COLO668 (cell line): ENCODE results near the gene CEP112.
A peak's percentile ranks its signal among the peaks of the same experiment; 100 is the strongest.

Source experiments
- DNase-seq: peaks from one replicate; lab custom pipeline; 2025; ENCODE audit not compliant: unreplicated experiment; lab: John Stamatoyannopoulos, UW

Gene CEP112

DNA sequence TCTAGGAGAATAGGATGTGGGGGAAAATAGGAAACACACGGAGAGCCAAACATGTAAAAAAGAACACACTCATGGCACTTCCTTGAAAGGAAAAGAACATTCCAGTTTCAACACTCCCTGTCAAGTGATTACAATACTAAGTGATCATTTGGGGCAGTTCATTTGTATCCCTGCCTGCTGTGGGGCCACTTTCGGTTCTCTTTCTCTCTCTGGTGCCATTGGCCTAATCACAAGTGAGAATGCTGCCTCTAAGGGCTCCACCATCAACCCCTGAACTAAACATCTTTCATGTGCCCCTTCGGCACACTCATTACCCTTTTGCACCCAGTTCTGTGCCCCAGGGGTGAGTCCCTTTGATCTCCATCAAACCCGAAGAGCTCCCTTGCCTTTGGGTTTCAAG lies 197.3 kb downstream of the CEP112 start:
- DNase-seq = no peak

DNA sequence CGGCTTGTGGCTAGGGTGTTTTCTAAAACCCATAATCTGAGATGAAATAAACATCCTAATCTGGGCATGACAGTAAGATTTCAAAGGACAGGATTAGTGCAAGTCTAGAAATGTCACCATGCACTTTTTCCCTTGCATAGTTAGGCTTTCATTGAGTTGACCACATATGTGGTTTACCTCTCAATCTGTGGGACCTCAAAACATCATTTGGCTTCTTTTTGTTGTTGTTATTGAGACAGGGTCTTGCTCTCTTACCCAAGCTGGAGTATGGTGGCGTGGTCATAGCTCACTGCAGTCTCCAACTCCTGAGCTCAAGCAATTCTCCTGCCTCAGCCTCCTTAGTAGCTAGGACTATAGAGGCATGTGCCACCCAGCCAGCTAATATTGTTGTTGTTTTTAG lies 197.8 kb downstream of the CEP112 start:
- DNase-seq = no peak

DNA sequence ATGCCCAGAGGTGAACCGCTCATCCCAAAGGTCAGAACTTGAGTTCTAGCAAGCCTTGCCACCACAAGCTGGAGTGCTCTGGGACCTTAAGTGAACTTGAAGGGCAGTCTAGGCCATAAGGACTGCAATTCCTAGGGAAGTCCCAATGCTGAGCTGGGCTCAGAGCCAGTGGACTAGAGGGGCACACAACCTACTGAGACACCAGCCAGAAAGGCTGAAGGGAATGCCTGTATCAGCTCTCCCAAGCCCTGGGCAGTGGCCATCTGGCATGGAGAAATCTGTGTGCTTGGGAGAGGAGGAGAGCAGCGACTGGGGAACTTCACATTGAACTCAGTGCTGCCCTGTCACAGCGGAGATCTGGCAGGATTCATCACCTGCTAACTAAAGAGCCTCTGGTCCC lies 201.3 kb downstream of the CEP112 start:
- DNase-seq = no peak

DNA sequence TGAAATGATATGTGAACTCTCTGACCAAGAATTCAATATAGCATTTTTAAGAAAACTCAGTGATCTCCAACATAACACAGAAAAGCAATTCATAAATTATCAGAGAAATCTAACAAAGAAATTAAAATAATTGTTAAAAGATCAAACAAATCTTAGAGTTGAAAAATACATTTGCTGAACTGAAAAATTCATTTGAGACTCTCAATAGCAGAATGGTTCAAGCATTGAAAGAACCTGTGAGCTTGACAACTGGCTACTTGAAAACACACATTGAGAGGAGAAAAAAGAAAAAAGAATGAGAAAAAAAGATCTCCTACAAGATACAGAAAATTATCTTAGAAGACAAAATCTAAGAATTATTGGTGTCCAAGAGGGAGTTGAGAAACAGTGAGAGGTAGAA lies 203.5 kb downstream of the CEP112 start:
- DNase-seq = no peak

DNA sequence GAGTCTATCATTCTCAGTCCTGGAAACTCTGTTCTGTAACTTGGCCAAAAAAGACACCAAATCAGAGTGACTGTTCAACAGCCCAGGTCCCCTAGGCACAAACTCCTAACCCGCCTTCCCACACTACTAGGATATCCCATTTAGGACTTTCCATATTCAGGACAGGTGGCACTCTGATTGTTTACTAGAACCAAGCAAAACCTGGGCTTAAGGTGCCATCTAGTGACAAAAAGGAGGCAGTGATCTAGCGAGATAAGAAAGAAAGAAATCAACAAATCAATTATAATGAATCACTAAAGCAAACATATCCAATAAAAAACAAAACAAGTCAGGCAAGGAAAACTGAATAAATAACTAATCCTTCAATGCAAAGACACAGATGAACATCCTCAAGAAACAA lies 203.9 kb downstream of the CEP112 start:
- peak; percentile 1 for DNase-seq

DNA sequence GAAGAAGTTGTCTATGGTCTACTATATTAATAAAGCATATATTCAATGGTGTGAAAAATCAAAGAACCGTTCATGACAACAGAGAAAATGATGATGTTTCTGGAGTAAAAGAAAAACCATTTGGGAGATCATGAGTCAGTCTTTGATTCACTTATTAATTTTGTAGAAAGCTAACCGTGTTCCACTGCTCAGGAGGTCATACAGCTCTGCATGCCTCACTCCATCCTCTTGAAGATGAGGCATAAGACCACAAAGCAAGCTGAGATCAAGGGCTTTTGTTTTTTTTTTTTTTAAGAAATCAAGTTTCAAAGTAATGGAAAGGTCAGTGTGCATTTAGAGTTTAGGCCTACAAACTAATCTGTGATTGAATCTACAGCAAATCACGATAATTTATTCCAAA lies 206.4 kb downstream of the CEP112 start:
- DNase-seq = no peak

DNA sequence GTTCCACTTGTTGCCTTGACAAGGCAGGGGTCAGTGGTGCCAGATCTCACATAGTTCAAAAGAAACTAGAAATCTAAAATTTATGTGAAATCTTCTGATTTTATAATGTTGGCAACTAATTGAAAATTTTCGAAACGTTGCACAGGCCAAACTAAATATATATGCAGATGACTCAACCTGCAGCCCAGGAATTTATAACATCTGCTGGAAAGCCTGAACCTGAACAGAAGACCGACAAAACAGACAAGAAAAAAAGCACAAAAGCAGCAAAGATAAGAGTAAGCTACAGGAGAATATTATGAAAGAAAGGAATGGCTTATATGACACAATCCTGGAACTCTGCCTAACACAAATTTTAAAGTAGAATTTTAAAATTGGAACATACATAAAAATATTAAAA lies 207.6 kb downstream of the CEP112 start:
- DNase-seq = no peak

DNA sequence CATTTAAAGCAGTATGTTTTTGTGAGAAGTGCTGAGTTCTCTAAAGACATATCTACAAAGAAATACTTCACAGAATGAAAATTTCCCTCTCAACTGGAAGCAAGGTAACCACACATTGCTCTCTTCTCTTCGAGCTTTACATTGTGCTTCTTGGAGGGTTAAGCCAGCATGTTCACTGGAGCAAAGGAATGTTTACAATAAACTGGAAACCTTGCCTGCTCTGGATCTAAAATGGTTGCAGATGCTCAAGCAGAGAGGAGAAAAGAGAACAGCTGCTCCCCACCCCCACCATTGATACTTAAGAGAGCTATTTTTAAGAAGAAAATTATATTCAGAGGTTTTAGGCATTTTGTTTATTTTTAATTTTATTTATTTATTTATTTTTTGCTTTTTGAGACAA lies 213.1 kb downstream of the CEP112 start:
- no peak for DNase-seq

DNA sequence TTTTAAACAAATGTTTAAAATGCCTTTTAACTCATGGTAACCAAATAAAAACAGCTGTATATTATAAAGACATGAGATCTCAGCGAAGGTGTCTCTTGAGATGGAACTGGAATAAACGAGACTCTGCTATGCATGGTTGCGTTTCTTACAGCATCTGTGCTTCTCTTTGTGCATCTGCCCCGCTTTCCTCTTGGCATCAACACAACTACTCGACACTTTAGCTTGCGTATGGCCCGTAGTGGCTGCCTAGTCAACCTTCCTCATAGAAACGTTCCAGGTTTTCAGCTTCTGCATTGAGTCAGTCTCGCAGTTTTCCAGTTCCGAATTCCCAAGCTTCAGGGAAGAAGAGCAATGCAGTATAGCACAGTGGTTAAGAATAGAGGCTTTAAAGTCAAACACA lies 214.9 kb downstream of the CEP112 start:
- no peak for DNase-seq

DNA sequence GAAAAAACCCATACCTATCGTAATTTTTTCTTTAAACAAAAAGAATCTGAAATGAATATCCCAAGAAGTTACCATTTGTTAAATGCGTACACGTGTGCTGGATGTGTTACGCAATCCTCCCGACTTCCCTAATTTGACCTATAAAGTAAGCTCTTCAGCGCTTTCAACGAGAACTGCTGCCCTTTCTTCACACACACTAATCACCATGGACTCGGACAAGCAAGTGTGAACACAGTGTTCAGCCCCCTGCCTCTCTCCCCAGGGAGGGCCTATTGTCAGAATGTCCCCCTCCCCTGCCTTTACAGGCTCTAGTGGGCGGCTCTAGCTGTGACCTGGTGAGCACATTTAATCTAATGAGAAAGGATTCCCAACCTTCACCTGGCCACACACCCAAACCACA lies 216.1 kb downstream of the CEP112 start:
- no peak for DNase-seq

DNA sequence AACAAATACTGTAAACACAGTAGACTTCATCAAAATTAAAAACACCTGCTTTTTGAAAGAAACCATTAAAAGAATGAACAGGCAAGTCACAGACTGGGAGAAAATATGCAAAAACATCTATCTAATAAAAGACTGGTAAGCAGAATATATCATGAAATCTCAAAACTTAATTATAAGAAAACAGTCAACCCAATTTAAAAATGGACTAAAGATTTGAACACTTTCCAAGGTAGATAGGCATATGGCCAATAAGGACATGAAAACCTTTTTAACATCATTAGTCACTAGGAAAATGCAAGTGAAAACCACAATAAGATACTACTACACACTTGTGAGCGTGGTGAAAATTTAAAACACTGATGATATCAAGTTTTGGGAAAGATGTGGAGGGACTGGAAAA lies 218.7 kb downstream of the CEP112 start:
- DNase-seq = no peak

DNA sequence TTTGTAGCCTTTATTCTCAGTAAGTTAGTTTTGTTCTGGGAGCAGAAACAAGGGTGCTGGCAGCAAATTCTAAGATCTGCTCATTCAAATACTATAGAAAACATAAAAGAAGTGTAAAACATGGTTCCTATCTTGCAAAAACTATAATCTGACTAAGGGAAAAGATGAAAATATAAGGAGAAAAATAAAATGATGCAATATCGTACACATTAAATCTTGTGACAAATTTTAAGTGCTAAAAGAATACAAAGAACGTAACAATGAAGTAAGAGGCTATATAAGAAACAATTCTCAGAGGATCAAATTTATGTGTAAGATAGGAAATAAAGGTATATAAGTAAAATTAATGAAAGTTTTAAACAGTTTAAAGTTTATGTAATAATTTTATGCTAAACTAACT lies 224.6 kb downstream of the CEP112 start:
- DNase-seq = no peak

DNA sequence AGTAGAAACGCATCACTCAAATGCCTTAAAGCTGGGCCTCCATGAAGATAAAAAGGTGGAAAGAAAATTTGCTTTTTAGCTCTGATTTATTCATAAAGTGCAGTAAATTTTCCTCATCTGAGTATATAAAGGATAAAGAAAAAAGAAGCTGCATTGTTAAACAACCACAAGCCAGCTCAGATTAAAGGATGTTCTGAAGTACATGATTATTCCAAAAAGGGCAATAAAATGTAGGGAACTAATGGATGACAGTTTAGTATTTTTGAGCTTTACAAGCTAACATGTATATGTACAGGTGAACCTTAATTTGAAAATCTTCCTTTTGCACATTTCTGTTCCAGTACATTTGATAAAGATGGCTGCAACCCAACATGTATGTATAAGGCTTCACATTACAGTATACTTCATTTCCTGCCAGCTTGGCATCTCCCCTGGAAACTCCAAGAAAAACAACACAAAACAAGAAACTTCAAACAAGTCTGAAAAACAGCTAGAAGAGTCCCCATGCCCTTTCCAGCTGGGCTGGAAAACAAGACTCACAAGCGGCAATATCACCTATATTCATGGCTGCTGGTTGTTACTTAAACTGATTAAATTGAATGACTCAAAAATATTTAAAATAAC lies 225.7 kb downstream of the CEP112 start:
- no peak for DNase-seq

DNA sequence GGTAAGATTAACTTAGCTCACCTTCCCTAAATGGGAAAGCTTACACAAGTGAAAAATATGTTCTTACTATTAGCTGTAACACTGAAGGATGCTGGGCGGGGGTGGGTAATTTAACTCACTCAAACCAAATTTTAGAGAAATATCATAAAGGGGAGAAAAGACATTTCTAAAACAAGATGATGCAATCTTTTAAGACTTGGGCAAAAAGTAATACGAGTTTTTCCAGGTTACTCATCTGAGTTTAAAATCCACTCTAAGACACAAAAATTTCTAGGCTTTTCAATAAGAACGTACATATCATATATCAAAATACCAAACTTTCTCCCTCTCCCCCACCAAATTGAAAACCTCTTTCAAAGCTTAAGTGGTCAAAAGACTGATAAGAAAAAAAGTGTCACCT lies 228.8 kb downstream of the CEP112 start:
- DNase-seq = no peak

DNA sequence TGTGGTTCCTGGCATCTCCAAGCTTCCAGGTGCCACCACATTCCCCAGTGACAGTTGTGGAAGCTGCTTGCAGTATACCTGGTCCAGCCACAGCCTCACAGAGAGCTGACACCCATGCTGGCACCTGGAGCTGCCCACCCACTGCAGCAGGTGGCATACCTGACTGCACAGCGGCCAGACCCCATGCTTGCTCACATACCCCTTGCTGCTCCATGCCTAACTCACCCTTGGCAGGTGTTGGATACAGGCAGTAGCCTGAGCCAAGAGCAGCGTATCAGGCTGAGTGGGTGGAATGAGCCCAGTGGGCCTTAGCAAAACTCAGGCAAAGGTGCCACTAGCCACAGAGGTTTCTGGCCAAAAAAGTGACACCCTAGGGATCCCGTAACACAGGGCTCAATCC lies 232.3 kb downstream of the CEP112 start:
- DNase-seq = no peak

DNA sequence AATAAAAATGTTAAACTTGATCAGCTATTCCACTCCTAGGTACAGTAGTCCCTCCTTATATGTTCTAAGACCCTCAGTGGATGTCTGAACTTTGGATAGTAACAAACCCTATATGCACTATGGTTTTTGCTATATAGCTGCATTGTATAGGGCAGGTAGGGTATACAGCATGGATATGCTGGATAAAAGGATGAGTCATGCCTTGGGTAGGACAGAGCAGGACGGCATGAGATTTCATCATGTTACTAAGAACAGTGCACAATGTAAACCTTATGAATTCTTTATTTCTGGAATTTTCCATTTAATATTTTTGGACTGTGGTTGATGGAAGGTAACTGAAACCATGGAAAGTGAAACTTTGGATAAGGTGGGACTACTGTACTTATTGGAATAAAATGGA lies 235.1 kb downstream of the CEP112 start:
- no peak for DNase-seq

DNA sequence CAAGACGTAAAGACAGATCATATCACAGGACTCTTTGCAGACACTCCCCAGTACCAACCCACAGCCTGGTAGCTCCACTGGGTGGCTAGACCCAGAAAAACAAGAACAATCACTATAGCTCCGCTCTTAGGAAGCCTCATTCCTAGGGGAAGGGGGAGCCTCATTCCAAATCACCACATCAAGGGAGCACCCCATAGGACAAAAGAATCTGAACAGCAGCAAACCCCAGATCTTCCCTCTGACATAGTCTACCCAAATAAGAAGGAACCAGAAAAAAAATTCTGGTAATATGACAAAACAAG lies 237.8 kb downstream of the CEP112 start:
- no peak for DNase-seq

DNA sequence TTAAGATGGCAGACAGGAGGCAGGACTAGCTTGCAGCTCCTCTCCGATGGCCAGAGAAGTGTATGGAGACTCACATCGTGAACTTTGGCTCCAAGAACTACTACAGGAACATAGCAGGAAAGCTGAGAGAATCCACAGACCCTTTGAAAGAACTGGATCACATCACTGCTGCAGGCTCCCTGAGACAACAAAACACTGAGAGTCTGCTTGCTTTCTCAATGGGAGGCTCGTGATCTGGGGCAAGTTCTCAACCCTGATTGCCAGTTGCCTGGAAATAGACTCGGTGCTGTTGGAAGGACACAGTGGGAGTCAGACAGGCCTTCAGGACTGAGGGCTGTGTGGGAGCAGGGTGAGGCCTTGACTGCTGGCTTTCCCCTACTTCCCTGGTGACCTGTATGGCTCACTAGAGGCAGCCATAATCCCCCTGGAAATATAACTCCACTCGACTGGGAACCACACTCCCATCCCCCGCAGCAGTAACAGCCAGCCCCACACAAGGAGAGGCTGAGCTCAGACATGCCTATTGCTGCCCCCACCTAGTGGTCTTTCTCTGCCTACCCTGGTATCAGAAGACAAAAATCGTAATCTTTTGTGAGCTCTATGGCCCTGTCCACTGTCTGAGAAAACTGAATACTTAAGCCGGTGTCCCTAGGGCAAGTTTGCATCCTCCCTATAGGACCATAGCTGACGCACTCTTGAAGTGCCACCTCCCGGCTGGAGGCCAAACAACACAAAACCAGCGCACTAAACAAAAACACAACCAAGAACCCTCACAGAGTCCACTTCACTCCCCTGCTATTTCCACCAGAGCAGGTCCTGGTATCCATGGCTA lies 238.4 kb downstream of the CEP112 start:
- no peak for DNase-seq

DNA sequence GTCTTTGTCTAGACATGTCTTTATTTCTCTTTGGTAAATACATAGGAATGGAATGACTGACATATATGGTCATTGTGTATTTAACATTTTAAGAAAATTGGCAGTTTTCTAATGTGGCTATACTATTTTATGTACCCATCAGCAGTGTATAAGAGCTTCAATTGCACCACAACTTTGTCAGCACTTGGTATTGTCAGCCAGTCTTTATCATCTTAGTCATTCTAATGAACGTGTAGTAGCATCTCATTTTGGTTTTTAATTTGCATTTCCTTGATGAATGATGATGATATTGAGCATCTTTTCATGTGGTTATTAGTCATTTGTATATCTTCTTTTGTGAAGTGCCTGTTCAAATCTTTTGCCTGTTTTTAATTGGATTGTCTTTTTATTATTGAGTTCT lies 239.3 kb downstream of the CEP112 start:
- no peak for DNase-seq

DNA sequence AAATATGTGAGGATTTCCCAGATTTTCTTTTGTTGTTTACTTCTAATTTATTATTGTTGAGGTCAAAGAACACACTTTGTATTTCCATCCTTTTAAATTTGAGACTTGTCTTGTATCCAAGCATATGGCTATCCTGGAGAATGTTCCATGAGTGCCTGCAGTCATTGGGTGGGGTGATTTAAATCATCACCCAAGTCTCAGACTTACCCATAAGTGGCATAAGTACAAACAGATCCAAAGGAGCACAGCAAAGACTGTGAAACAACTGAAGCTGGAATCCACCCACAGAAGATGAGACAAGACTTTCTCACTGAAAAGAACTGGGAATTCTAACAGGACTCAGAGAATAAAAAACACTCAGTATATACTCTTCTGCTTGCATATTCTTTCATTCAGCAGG lies 239.9 kb downstream of the CEP112 start:
- no peak for DNase-seq

DNA sequence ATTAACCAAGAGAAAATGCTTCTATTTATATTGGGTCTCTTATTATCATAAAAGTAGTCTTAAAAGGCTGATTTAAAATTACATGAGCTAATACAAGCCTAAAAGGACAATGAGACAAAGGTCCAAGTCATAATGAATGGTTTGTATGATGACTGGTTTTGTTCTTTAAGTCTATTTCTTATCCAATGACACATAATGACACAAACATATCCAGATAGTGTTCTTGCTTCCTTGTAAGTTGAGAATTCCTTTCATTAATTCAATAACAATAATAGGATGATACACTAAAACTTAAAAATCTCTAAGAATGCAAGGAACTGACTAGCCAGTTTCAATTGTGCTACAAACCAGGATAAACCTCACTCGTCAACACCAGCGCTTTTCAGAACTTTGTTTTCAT lies 244.1 kb downstream of the CEP112 start:
- no peak for DNase-seq

DNA sequence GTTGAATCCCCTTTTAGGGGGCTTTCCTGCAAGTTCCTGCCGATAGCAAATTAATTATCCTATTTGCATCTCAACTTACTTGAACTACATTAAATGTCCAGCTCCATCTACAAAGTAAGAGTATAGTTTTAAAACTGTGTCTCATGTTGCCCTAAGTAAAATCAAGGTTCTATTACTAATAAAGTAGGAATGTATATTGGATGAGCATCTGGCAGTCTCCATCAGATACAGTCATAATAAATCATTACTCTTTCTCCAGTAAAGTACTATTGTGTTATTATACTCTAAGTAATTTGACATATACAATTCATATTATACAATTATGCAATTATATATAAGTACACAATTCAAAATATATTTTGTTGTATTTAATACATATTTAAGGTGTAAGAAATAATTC lies 249.3 kb downstream of the CEP112 start:
- no peak for DNase-seq

DNA sequence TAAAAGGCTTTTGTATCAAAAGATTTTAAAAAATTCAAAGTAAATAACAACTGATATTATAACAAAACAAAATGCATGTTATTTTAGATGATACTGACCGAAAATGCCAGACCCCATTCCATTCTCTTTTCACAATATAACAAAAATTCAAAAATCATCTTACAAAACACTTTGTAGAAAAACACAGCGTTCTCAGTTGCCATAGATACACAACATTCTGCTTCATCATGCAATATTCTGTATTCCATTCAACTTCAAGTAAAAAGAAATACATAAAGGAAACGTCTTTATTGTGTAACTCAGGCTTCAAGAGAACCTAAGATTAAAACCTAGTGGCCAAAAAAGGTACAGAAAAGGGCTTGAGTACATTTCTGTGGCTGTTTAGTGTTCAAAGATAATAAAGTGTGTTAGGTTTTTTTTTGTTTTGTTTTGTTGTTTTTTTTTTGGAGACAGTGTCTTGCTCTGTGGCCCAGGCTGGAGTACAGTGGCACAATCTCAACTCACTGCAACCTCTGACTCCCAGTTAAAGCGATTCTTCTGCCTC lies 250.5 kb downstream of the CEP112 start:
- no peak for DNase-seq
